GM12878 (cell line): Measurements from ENCODE around the gene BRAF.

ENCODE experiments used
- ATF2 ChIP-seq: IDR thresholded peaks from 2 replicates; pipeline ENCODE4 v1.6.1; 2012; ENCODE audit warnings: low read length, inconsistent platforms
- CTCF ChIP-seq, 3 experiments: IDR thresholded peaks in 2 of 3; conservative IDR thresholded peaks in 1 of 3; 2 replicates each; pipeline ENCODE4 v1.5.1; 2011; ENCODE audit warnings: low read depth in 3 of 3, low read length in 3 of 3, mild to moderate bottlenecking in 3 of 3, control low read depth in 2 of 3, moderate library complexity in 2 of 3, inconsistent platforms in 1 of 3, mixed read lengths in 1 of 3; ENCODE audit not compliant: control insufficient read depth in 2 of 3, insufficient read depth in 1 of 3; ENCODE audit errors: extremely low read depth in 1 of 3
- EZH2 ChIP-seq: IDR thresholded peaks from 2 replicates; pipeline ENCODE4 v1.6.1; 2012; ENCODE audit warnings: low read depth, mild to moderate bottlenecking, control low read depth, inconsistent platforms, low read length, borderline replicate concordance; ENCODE audit not compliant: control insufficient read depth
- GATAD2B ChIP-seq: fragments of 450-650 bp; conservative IDR thresholded peaks from 2 replicates; pipeline ENCODE4 v1.6.1; 2017; ENCODE audit warnings: low read depth, mild to moderate bottlenecking, moderate library complexity
- MAX ChIP-seq: IDR thresholded peaks from 2 replicates; pipeline ENCODE4 v1.6.1; 2012; ENCODE audit warnings: low read depth, low read length, improper control_type of control experiment
- PKNOX1 ChIP-seq: fragments of 450-650 bp; IDR thresholded peaks from 2 replicates; pipeline ENCODE4 v1.6.1; 2016; ENCODE audit warnings: mild to moderate bottlenecking
- POLR2A ChIP-seq: IDR thresholded peaks from 2 replicates; pipeline ENCODE4 v1.6.1; 2011; ENCODE audit warnings: low read depth, mild to moderate bottlenecking, low read length
- REST ChIP-seq: IDR thresholded peaks from 2 replicates; pipeline ENCODE4 v1.6.1; 2012; ENCODE audit warnings: mild to moderate bottlenecking, low read depth, low read length
- SIN3A ChIP-seq: IDR thresholded peaks from 2 replicates; pipeline ENCODE4 v1.6.1; 2012; ENCODE audit warnings: low read depth, low read length, improper control_type of control experiment
- SP1 ChIP-seq: IDR thresholded peaks from one replicate; pipeline ENCODE4 v1.6.1; 2011; ENCODE audit warnings: low read depth, low read length
- TAF1 ChIP-seq: IDR thresholded peaks from 2 replicates; pipeline ENCODE4 v1.6.1; 2011; ENCODE audit warnings: mild to moderate bottlenecking, low read depth, low read length, borderline replicate concordance
- YY1 ChIP-seq: IDR thresholded peaks from 2 replicates; pipeline ENCODE4 v1.6.1; 2011; ENCODE audit warnings: low read depth, mild to moderate bottlenecking, low read length
- ZNF384 ChIP-seq: IDR thresholded peaks from 2 replicates; pipeline ENCODE4 v1.6.1; 2012; ENCODE audit warnings: low read depth, mild to moderate bottlenecking, low read length, improper control_type of control experiment, borderline replicate concordance

- TF ChIP-seq MAX (no peak), CTCF (IDR thresholded peaks at IDR 0.05 in 2 of 3, conservative IDR thresholded peaks at IDR 0.05 in 1 of 3; ENCODE audit: control insufficient read depth in 2 of 3, extremely low read depth in 1 of 3, insufficient read depth in 1 of 3, low read depth in 3 of 3, low read length in 3 of 3) (no peak), SIN3A (no peak), PKNOX1 (no peak), ATF2 (no peak), SP1 (no peak), TAF1 (no peak), EZH2 (no peak), ZNF384 (no peak), YY1 (no peak), REST (no peak), GATAD2B (no peak), POLR2A (no peak)
These were observed 252.2 kb downstream of the BRAF start, which contains the start of gene ADCK2 for GRCh38 chr7:140672382-140673062.
